Measurements from ENCODE around the gene ZNF766. TPM values are rescaled to one million over a fixed set of nuclear protein-coding genes. Genes with fewer than 3 reads are reported as not detected.
"Not testable (repeated sequence)": the region's sequence is repeated elsewhere in the genome, so short reads cannot be mapped to it uniquely, and the experiment has no call there.

ZNF766 gene
- total RNA-seq, 1 donor from 2014 or later = 13.2 TPM

GRCh38 chr19:52336791-52337381 is 67.5 kb downstream of the ZNF766 start:
- Mint-ChIP-seq H3K36me3 (ENCODE audit: low read depth, unreplicated experiment) (peaks cover 22% of the 10 kb centered on the region), H3K27me3 (ENCODE audit: low read depth, unreplicated experiment) (no peaks in the 10 kb centered on the region), H3K27ac (ENCODE audit: unreplicated experiment) (peak overlapping the region; percentile 93), H3K9me3 (ENCODE audit: unreplicated experiment) (peaks cover 16% of the 10 kb centered on the region), H3K4me1 (ENCODE audit: low read depth, unreplicated experiment) (no peaks in the 10 kb centered on the region), H3K4me3 (ENCODE audit: unreplicated experiment) (peak overlapping the region; percentile 99)
- Histone ChIP-seq H3K9me3 (ENCODE audit: insufficient read depth, low read depth, low read length) (peaks cover 14% of the 10 kb centered on the region), H4K20me1 (ENCODE audit: insufficient read depth, low read length) (no peaks in the 10 kb centered on the region), H2AFZ (ENCODE audit: low read depth, low read length) (peak overlapping the region; percentile 86), H3K36me3 (ENCODE audit: insufficient read depth, low read length) (no peaks in the 10 kb centered on the region), H3K4me2 (ENCODE audit: low read length) (peak overlapping the region; percentile 100), H3K9ac (ENCODE audit: low read length) (peak overlapping the region; percentile 98), H3K27ac (ENCODE audit: low read depth, low read length) (peak overlapping the region; percentile 90), H3K79me2 (ENCODE audit: insufficient read depth, low read length) (peaks cover 3% of the 10 kb centered on the region), H3K4me3 (ENCODE audit: insufficient read depth, low read depth, low read length) (peak overlapping the region; percentile 95), H3K27me3 (ENCODE audit: insufficient read depth, low read length) (no peaks in the 10 kb centered on the region), H3K4me1 (ENCODE audit: insufficient read depth, low read length) (no peaks in the 10 kb centered on the region)
- TF ChIP-seq EZH2 (IDR thresholded peaks at IDR 0.05; ENCODE audit: insufficient read depth, low read length) (no peak), CTCF (IDR thresholded peaks at IDR 0.05; ENCODE audit: insufficient read depth, low read depth, low read length) (no peak)
- DNase-seq (ENCODE audit: low read depth) (peak; percentile 5), FAIRE-seq (no peak)

GRCh38 chr19:52339022-52339421 is 69.6 kb downstream of the ZNF766 start:
- not testable (repeated sequence) for DNase-seq (ENCODE audit: low read depth); H3K4me1 Mint-ChIP-seq (ENCODE audit: low read depth, unreplicated experiment); FAIRE-seq; H3K4me2 ChIP-seq (ENCODE audit: low read length); H3K27me3 ChIP-seq (ENCODE audit: insufficient read depth, low read length); H3K27ac ChIP-seq (ENCODE audit: low read depth, low read length); H3K9me3 Mint-ChIP-seq (ENCODE audit: unreplicated experiment); H4K20me1 ChIP-seq (ENCODE audit: insufficient read depth, low read length); H3K4me3 ChIP-seq (ENCODE audit: insufficient read depth, low read depth, low read length); H3K79me2 ChIP-seq (ENCODE audit: insufficient read depth, low read length); H3K36me3 ChIP-seq (ENCODE audit: insufficient read depth, low read length); H3K4me1 ChIP-seq (ENCODE audit: insufficient read depth, low read length); H3K27ac Mint-ChIP-seq (ENCODE audit: unreplicated experiment); H3K27me3 Mint-ChIP-seq (ENCODE audit: low read depth, unreplicated experiment); H3K4me3 Mint-ChIP-seq (ENCODE audit: unreplicated experiment); H3K9ac ChIP-seq (ENCODE audit: low read length); H2AFZ ChIP-seq (ENCODE audit: low read depth, low read length)
- H3K9me3 ChIP-seq (ENCODE audit: insufficient read depth, low read depth, low read length) = peaks cover 12% of the 10 kb centered on the region
- peaks cover 29% of the 10 kb centered on the region for H3K36me3 Mint-ChIP-seq (ENCODE audit: low read depth, unreplicated experiment)

- Histone ChIP-seq H3K36me3 (ENCODE audit: insufficient read depth, low read length) (no peaks in the 10 kb centered on the region), H3K4me1 (ENCODE audit: insufficient read depth, low read length) (no peaks in the 10 kb centered on the region), H3K27me3 (ENCODE audit: insufficient read depth, low read length) (no peaks in the 10 kb centered on the region), H3K4me2 (ENCODE audit: low read length) (no peak overlapping the region), H4K20me1 (ENCODE audit: insufficient read depth, low read length) (no peaks in the 10 kb centered on the region), H3K9ac (ENCODE audit: low read length) (no peak overlapping the region), H3K79me2 (ENCODE audit: insufficient read depth, low read length) (no peaks in the 10 kb centered on the region), H2AFZ (ENCODE audit: low read depth, low read length) (no peak overlapping the region), H3K4me3 (ENCODE audit: insufficient read depth, low read depth, low read length) (no peak overlapping the region), H3K9me3 (ENCODE audit: insufficient read depth, low read depth, low read length) (peaks cover 4% of the 10 kb centered on the region), H3K27ac (ENCODE audit: low read depth, low read length) (no peak overlapping the region)
- no peaks in the 10 kb centered on the region for H3K27me3 Mint-ChIP-seq (ENCODE audit: low read depth, unreplicated experiment)
- DNase-seq (ENCODE audit: low read depth) (peak; percentile 20), FAIRE-seq (no peak)
- no peak overlapping the region for H3K4me3 Mint-ChIP-seq (ENCODE audit: unreplicated experiment)
- no peaks in the 10 kb centered on the region for H3K4me1 Mint-ChIP-seq (ENCODE audit: low read depth, unreplicated experiment)
- H3K36me3 Mint-ChIP-seq (ENCODE audit: low read depth, unreplicated experiment) = peaks cover 32% of the 10 kb centered on the region
- H3K9me3 Mint-ChIP-seq (ENCODE audit: unreplicated experiment) = peaks cover 12% of the 10 kb centered on the region
- H3K27ac Mint-ChIP-seq (ENCODE audit: unreplicated experiment) = no peak overlapping the region
- TF ChIP-seq EZH2 (IDR thresholded peaks at IDR 0.05; ENCODE audit: insufficient read depth, low read length) (no peak), CTCF (IDR thresholded peaks at IDR 0.05; ENCODE audit: insufficient read depth, low read depth, low read length) (peak; percentile 21)
Measured at GRCh38 chr19:52343548-52343947, 74.2 kb downstream of the ZNF766 start.
